Suprapubic skin (tissue), 4 donors: ENCODE measurements around the gene PFKM.

ENCODE experiments used
- POLR2A ChIP-seq, 2 donors: fragments of 450-650 bp; IDR thresholded peaks; one replicate each; pipeline ENCODE4 v1.6.1; 2017; ENCODE audit warnings: antibody characterized with exemption in 2 of 2, mild to moderate bottlenecking in 2 of 2, moderate library complexity in 2 of 2
- POLR2AphosphoS5 ChIP-seq, 3 donors: sonication (generic); formaldehyde crosslinking; IDR thresholded peaks; one replicate each; pipeline ENCODE4 v1.6.1; 2017; ENCODE audit warnings: antibody characterized with exemption in 3 of 3
- TF ChIP-seq, protein P1 (sequence below), 2 donors: fragments of 200-600 bp in 1 of 2; fragments of 450-650 bp in 1 of 2; sonication (generic) in 1 of 2; IDR thresholded peaks; one replicate each; pipeline ENCODE4 v1.5.1; 2016 to 2019; ENCODE audit warnings: antibody characterized with exemption in 2 of 2, mild to moderate bottlenecking in 1 of 2, moderate library complexity in 1 of 2

- TF ChIP-seq, protein P1, sequence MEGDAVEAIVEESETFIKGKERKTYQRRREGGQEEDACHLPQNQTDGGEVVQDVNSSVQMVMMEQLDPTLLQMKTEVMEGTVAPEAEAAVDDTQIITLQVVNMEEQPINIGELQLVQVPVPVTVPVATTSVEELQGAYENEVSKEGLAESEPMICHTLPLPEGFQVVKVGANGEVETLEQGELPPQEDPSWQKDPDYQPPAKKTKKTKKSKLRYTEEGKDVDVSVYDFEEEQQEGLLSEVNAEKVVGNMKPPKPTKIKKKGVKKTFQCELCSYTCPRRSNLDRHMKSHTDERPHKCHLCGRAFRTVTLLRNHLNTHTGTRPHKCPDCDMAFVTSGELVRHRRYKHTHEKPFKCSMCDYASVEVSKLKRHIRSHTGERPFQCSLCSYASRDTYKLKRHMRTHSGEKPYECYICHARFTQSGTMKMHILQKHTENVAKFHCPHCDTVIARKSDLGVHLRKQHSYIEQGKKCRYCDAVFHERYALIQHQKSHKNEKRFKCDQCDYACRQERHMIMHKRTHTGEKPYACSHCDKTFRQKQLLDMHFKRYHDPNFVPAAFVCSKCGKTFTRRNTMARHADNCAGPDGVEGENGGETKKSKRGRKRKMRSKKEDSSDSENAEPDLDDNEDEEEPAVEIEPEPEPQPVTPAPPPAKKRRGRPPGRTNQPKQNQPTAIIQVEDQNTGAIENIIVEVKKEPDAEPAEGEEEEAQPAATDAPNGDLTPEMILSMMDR (IDR thresholded peaks at IDR 0.05): no peak
- no peak for TF ChIP-seq POLR2A (IDR thresholded peaks at IDR 0.05)
- TF ChIP-seq POLR2AphosphoS5 (IDR thresholded peaks at IDR 0.05): no peak
These were observed 23.9 kb downstream of the PFKM start for GRCh38 chr12:48142818-48143674.
